ENCODE measurements around the gene KIRREL3.

KIRREL3 gene

GRCh38 chr11:126768702-126769101 is 231.9 kb downstream of the KIRREL3 start:
- DNase-seq: no peak

- no peak for DNase-seq
Observed at GRCh38 chr11:126766440-126766839, 234.1 kb downstream of the KIRREL3 start.

- DNase-seq: no peak
Observed at GRCh38 chr11:126765196-126765595, 235.4 kb downstream of the KIRREL3 start.

- peak in 1 of 5 experiments; percentile 13 for DNase-seq
Observed at GRCh38 chr11:126764231-126764630, 236.3 kb downstream of the KIRREL3 start.

- no peak for DNase-seq
Observed at GRCh38 chr11:126756855-126757254, 243.7 kb downstream of the KIRREL3 start.

- DNase-seq: no peak
Observed at GRCh38 chr11:126756421-126756820, 244.1 kb downstream of the KIRREL3 start.

GRCh38 chr11:126755526-126755925 is 245.0 kb downstream of the KIRREL3 start:
- no peak for DNase-seq

- DNase-seq: no peak
Observed at GRCh38 chr11:126754591-126755426, 245.8 kb downstream of the KIRREL3 start.

- DNase-seq: no peak
Observed at GRCh38 chr11:126753990-126754389, 246.6 kb downstream of the KIRREL3 start.

- DNase-seq: no peak
Observed at GRCh38 chr11:126751242-126751641, 249.3 kb downstream of the KIRREL3 start.

- no peak for DNase-seq
Observed at GRCh38 chr11:126748793-126749192, 251.8 kb downstream of the KIRREL3 start.

- DNase-seq: peak in 1 of 5 experiments; percentile 13
Observed at GRCh38 chr11:126748100-126748791, 252.3 kb downstream of the KIRREL3 start.

GRCh38 chr11:126747315-126747714 is 253.3 kb downstream of the KIRREL3 start:
- no peak for DNase-seq

- no peak for DNase-seq
Observed at GRCh38 chr11:126746443-126746842, 254.1 kb downstream of the KIRREL3 start.

GRCh38 chr11:126744699-126745098 is 255.9 kb downstream of the KIRREL3 start:
- DNase-seq: no peak

GRCh38 chr11:126743628-126744027 is 256.9 kb downstream of the KIRREL3 start:
- no peak for DNase-seq

GRCh38 chr11:126742582-126742981 is 258.0 kb downstream of the KIRREL3 start:
- no peak for DNase-seq

- DNase-seq: no peak
Observed at GRCh38 chr11:126740846-126741245, 259.7 kb downstream of the KIRREL3 start.

- no peak for DNase-seq
Observed at GRCh38 chr11:126739499-126740145, 260.9 kb downstream of the KIRREL3 start.

- DNase-seq: no peak
Observed at GRCh38 chr11:126738295-126739031, 262.1 kb downstream of the KIRREL3 start.

- DNase-seq: no peak
Observed at GRCh38 chr11:126736682-126737572, 263.6 kb downstream of the KIRREL3 start.

GRCh38 chr11:126734752-126735151 is 265.8 kb downstream of the KIRREL3 start:
- DNase-seq: no peak

Measured in T-helper 2 cell (primary cell).